Measurements from ENCODE around the gene EPN1. TPM values are rescaled to one million over a fixed set of nuclear protein-coding genes. Genes with fewer than 3 reads are reported as not detected.

Gene EPN1
- total RNA-seq (145 TPM), polyA plus RNA-seq (ENCODE audit: insufficient read depth, low read depth, low replicate concordance) (138 TPM)
- long read RNA-seq, donor 1, full-length matches to known transcripts = 9 of 30 reads
- long read RNA-seq, donor 1, partial matches to known transcripts = 13 of 30 reads
- long read RNA-seq, donor 1, other reads (novel, unspliced or antisense) = 8 of 30 reads
- long read RNA-seq, donor 2, full-length matches to known transcripts = 10 of 19 reads
- long read RNA-seq, donor 2, partial matches to known transcripts = 9 of 19 reads
- long read RNA-seq, donor 2, other reads (novel, unspliced or antisense) = 0 of 19 reads
- long read RNA-seq, donor 3, full-length matches to known transcripts = 9 of 16 reads
- long read RNA-seq, donor 3, partial matches to known transcripts = 7 of 16 reads
- long read RNA-seq, donor 3, other reads (novel, unspliced or antisense) = 0 of 16 reads
- long read RNA-seq, donor 4, full-length matches to known transcripts = 6 of 30 reads
- long read RNA-seq, donor 4, partial matches to known transcripts = 17 of 30 reads
- long read RNA-seq, donor 4, other reads (novel, unspliced or antisense) = 7 of 30 reads
- long read RNA-seq, donor 5 = 0 reads
- long read RNA-seq, donor 6, full-length matches to known transcripts = 17 of 68 reads
- long read RNA-seq, donor 6, partial matches to known transcripts = 43 of 68 reads
- long read RNA-seq, donor 6, other reads (novel, unspliced or antisense) = 8 of 68 reads
- long read RNA-seq, donor 7, full-length matches to known transcripts = 14 of 62 reads
- long read RNA-seq, donor 7, partial matches to known transcripts = 30 of 62 reads
- long read RNA-seq, donor 7, other reads (novel, unspliced or antisense) = 18 of 62 reads
- long read RNA-seq, donor 8, full-length matches to known transcripts = 10 of 30 reads
- long read RNA-seq, donor 8, partial matches to known transcripts = 20 of 30 reads
- long read RNA-seq, donor 8, other reads (novel, unspliced or antisense) = 0 of 30 reads
- long read RNA-seq, donor 9, full-length matches to known transcripts = 3 of 9 reads
- long read RNA-seq, donor 9, partial matches to known transcripts = 6 of 9 reads
- long read RNA-seq, donor 9, other reads (novel, unspliced or antisense) = 0 of 9 reads
- long read RNA-seq, donor 10, full-length matches to known transcripts = 10 of 15 reads
- long read RNA-seq, donor 10, partial matches to known transcripts = 5 of 15 reads
- long read RNA-seq, donor 10, other reads (novel, unspliced or antisense) = 0 of 15 reads

- FAIRE-seq (no peak), DNase-seq (peak; percentile 98 to 99 (median 98))
- H3K36me3 ChIP-seq (ENCODE audit: control insufficient read depth in 2 of 3, insufficient read depth in 3 of 3, low read length in 3 of 3) = peaks cover 2 to 22% (median 14%) of the 10 kb centered on the region in 3 donors
- no peak for TF ChIP-seq CTCF (IDR thresholded peaks at IDR 0.05; ENCODE audit: borderline replicate concordance, extremely low read depth, insufficient read depth)
- H3K4me1 ChIP-seq (ENCODE audit: control insufficient read depth in 2 of 3, insufficient read depth in 2 of 3, low read depth in 1 of 3, low read length in 3 of 3) = peaks cover 0 to 44% (median 29%) of the 10 kb centered on the region in 3 donors
- H3K9me3 ChIP-seq (ENCODE audit: control insufficient read depth in 2 of 3, insufficient read depth in 1 of 3, low read length in 3 of 3) = no peaks in the 10 kb centered on the region
- peak within 1 kb of the TSS; percentile 76 to 98 (median 97) for H3K4me3 ChIP-seq (ENCODE audit: low read length in 3 of 3)
- peak within 1 kb of the TSS; percentile 63 to 84 for H3K27ac ChIP-seq (ENCODE audit: low read depth in 2 of 2, low read length in 2 of 2)
- intact Hi-C loops (cut with DNase I) = no loop called here
- peak within 1 kb of the TSS; percentile 64 to 93 (median 92) for H3K9ac ChIP-seq (ENCODE audit: low read length in 3 of 3)
- H3K27me3 ChIP-seq (ENCODE audit: control insufficient read depth, insufficient read depth, low read length) = no peaks in the 10 kb centered on the region
These were observed at the start of gene EPN1 for GRCh38 chr19:55674841-55675660. TSS of gene EPN1 (plus strand) at chr19:55675226. CDS start at chr19:55678628, 3,402 bp downstream.

GRCh38 chr19:55626350-55626749, 48.7 kb upstream of the EPN1 start:
- Histone ChIP-seq H3K9ac (ENCODE audit: low read length in 3 of 3) (no peak overlapping the region), H3K9me3 (ENCODE audit: control insufficient read depth in 2 of 3, insufficient read depth in 1 of 3, low read length in 3 of 3) (no peaks in the 10 kb centered on the region), H3K27ac (ENCODE audit: low read depth in 2 of 2, low read length in 2 of 2) (no peak overlapping the region), H3K36me3 (ENCODE audit: control insufficient read depth in 2 of 3, insufficient read depth in 3 of 3, low read length in 3 of 3) (no peaks in the 10 kb centered on the region), H3K4me1 (ENCODE audit: control insufficient read depth in 2 of 3, insufficient read depth in 2 of 3, low read depth in 1 of 3, low read length in 3 of 3) (peaks cover 2 to 6% (median 5%) of the 10 kb centered on the region in 3 donors), H3K4me3 (ENCODE audit: low read length in 3 of 3) (no peak overlapping the region), H3K27me3 (ENCODE audit: control insufficient read depth, insufficient read depth, low read length) (no peaks in the 10 kb centered on the region)
- DNase-seq = no peak
- no peak for FAIRE-seq
- no peak for TF ChIP-seq CTCF (IDR thresholded peaks at IDR 0.05; ENCODE audit: borderline replicate concordance, extremely low read depth, insufficient read depth)
- intact Hi-C loops (cut with DNase I) = no loop called here

- TF ChIP-seq CTCF (IDR thresholded peaks at IDR 0.05; ENCODE audit: borderline replicate concordance, extremely low read depth, insufficient read depth) = peak; percentile 94
These were observed 42.6 kb upstream of the EPN1 start for GRCh38 chr19:55632463-55632834.

More at GRCh38 chr19:55632463-55632834, 42.6 kb upstream of the EPN1 start:
- H3K27me3 ChIP-seq (ENCODE audit: control insufficient read depth, insufficient read depth, low read length) = no peaks in the 10 kb centered on the region
- DNase-seq (peak in 4 of 5 donors; percentile 91 to 96 (median 93)), FAIRE-seq (no peak)
- H3K4me1 ChIP-seq (ENCODE audit: control insufficient read depth in 2 of 3, insufficient read depth in 2 of 3, low read depth in 1 of 3, low read length in 3 of 3) = peaks cover 3 to 18% (median 7%) of the 10 kb centered on the region in 3 donors
- H3K27ac ChIP-seq (ENCODE audit: low read depth in 2 of 2, low read length in 2 of 2) = no peak overlapping the region
- intact Hi-C loops (cut with DNase I) = no loop called here
- H3K9ac ChIP-seq (ENCODE audit: low read length in 3 of 3) = peak overlapping the region in 1 of 3 donors; percentile 41
- no peaks in the 10 kb centered on the region for H3K9me3 ChIP-seq (ENCODE audit: control insufficient read depth in 2 of 3, insufficient read depth in 1 of 3, low read length in 3 of 3)
- no peak overlapping the region for H3K4me3 ChIP-seq (ENCODE audit: low read length in 3 of 3)
- H3K36me3 ChIP-seq (ENCODE audit: control insufficient read depth in 2 of 3, insufficient read depth in 3 of 3, low read length in 3 of 3) = no peaks in the 10 kb centered on the region
